ENCODE results near the gene FRMPD4. TPM values are rescaled to one million over a fixed set of nuclear protein-coding genes. Genes with fewer than 3 reads are reported as not detected.

The FRMPD4 gene
- polyA plus RNA-seq, 1 donor: 0.18 TPM

- no peak for DNase-seq
Measured at GRCh38 chrX:12301288-12301687, 163.0 kb downstream of the FRMPD4 start.

DNA sequence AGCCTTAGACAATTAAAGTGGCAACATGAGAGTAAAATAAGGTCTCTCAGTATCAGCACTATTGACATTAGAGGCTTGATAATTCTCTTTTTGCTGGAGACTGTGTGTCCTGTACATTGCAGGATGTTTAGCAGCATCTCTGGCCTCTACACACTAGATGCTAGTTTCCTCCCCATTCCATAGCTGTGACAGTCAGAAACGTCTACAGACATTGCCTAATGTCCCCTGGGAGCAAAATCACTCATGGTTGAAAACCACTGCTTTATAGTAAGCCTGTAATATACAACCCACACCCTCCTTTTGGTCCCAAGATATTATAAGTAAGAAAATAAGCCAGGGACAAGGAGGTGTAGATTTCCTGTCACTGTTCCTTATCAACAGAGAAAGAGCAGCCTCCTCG, 166.0 kb downstream of the FRMPD4 start:
- no peak for DNase-seq

DNA sequence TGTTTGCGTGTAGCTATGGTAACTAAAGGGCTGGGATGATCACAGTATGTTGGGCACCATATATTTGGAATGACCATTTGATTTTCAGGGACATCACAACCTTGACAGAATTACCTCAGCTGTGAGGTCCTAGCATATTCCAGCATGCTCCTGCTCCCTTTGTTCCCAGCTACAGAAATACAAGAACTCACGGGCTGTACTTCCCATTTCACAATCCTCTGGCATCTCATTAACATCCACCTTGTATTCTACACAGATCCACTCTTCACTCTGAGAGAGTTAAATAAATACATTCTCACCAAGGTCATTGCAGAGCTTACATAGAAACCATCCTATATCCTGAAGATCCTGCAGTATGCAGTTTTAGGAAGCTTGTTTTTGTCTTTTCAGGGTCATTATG, 169.7 kb downstream of the FRMPD4 start:
- no peak for DNase-seq

- DNase-seq: no peak
Measured at GRCh38 chrX:12308420-12308819, 170.1 kb downstream of the FRMPD4 start.

DNA sequence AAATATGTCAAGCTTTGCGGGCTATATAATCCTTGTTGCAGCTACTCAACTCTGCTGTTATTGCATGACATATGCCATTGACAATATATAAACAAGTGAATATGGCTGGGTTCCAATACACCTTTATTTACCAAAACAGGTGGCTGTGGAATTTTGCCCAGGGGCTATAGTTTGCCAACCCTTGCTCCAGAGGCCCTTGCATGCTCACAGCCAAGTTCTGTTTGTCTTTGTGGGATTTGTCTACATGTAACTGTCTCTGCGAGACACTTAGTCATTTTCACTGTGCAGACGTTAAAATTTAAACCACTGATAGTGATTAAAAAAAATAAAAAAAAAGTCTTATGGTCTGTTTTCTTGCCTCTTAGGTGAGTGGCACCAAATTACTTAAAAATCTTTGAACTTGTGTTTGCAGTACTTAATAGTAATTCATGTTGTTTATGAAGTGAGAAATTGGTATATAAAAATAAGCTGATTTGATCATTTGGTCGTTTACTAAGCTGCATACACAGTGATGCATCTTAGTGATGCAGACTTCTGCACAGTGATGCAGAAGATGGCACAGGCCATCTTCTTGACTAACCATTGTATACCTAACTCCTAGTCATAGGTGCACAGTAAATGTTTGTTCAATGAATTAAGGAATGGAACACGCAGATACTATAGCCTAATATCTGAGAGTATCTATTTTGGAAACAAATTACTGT, 170.9 kb downstream of the FRMPD4 start:
- DNase-seq: no peak

DNA sequence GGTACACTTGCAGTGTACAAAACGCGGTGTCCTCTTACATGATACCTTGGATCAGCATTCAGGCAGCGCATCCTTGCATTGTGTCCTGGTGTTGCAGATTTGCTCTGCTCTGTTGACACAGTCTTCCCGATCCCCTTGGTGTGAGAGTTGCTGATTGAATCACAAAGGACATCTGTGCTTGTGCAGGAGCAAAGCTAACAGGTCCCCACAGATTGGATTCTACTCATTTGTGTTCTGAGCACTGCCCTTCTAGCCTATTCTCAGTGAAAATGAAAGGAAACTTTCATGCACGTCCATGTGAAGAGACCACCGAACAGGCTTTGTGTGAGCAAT, 171.4 kb downstream of the FRMPD4 start:
- no peak for DNase-seq

GRCh38 chrX:12314651-12315050, 176.4 kb downstream of the FRMPD4 start:
- DNase-seq: no peak

DNA sequence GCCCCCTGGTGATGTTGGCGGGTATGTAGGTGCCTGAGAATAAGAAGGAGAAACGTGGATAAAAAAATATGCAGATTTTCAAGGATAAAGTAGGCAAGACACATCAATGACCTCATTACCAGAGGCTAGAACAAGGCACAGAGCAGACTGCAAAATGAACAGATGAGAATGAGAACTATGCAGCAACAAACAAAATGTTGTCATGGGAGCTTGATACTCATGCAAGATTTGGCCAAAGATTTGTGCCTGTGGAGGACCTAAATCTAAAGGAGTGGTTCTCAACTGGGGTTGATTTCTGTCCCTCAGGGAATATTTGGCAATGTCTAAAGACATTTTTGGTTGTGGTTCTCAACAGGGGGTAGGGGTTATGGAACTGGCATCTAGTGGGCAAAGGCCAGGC, 177.3 kb downstream of the FRMPD4 start:
- no peak for DNase-seq

- no peak for DNase-seq
Measured at GRCh38 chrX:12319003-12319519, 180.8 kb downstream of the FRMPD4 start.

DNA sequence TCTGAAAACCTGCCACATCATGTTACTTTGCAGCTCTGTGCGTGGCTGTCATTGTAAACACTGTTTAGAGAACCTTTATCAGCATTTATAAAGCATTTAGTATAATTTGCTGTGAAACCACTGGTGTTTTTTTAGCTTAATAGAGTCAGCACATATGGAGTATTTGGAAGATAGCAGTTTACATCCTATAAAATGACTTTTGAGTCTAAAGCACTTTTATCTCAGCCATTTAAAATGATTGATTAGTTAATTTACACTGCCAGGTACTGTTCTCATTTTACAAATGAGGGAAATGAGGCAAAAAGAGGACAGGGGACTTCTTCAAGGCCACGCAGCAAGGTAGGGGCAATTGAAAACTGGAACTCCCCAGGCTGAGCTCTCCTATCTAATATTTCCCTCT, 181.7 kb downstream of the FRMPD4 start:
- no peak for DNase-seq

DNA sequence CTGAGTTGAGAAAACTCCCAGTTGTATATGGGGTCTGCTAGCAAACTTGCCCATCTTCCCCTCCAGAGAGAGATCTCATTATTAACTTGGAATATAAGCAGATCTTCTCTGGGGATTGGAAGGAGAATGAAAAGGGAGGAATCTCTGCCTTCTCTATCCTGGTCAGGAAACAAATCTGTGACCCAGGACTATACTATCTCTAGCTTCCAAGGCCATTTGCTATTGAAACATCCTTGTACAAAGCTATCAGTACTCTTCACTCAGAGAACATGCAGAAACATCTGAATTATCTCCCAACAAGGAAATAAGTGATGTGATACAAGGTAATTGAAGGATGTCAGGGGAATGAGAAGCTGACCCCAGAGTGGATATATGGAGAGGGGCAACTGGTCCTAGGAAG, 183.8 kb downstream of the FRMPD4 start:
- DNase-seq: no peak

DNA sequence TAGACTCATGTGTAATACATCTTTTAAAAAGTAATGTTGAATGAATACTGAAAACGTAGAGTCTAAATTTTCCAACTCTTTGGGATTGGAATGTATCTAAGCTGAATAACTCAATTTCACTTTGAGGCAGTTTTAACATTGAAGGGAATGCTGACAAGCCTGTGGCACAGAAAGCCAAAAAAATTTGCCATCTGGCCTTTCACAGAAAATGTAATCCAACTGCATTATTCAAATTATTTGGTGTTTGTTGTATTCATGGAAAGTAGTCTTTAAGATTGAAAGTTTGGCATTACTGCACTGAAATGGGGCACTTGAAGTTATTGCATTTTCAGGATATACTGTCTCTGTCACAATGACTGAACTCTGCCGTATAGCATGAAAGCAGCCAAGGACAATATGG, 186.9 kb downstream of the FRMPD4 start:
- DNase-seq: no peak

DNA sequence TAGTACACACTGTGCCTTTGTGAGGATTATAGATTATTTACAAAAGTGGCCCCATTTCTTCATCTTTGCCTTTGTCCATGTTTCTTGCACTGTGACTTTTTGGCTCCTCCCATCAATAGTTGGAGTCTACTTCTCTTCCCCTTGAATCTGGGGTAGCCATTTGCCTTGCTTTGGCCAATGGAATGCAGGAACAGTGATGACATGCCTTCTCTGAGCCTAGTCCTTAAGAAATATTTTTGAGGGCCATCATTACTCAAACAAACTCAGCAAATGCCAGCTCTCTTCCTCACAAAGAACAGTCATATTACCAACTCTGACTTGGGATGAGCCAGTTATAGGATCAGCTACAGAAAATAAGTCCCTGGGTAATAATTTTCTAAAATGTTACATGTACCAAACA, 189.6 kb downstream of the FRMPD4 start:
- no peak for DNase-seq

GRCh38 chrX:12329476-12329875, 191.2 kb downstream of the FRMPD4 start:
- no peak for DNase-seq

DNA sequence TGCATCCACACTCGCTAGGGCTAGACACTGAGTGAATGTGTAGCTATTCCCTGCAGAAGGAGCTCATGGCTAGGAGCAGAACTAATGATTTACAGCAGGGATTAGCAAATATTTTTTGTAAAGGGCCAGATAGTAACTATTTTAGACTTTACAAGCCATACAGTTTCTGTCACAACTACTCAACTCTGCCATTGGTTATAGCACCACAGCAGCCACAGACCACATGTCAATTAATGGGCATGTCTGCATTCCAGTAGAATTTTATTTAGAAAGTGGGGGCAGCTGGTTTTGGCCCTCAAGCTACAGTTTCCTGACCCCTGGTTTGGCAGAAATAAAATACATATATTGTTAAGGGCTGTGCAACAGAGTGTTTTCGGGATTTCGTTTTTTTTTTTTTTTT, 192.6 kb downstream of the FRMPD4 start:
- DNase-seq: no peak

GRCh38 chrX:12332786-12333347, 194.6 kb downstream of the FRMPD4 start:
- no peak for DNase-seq

- DNase-seq: no peak
Measured at GRCh38 chrX:12339921-12340320, 201.6 kb downstream of the FRMPD4 start.

- no peak for DNase-seq
Measured at GRCh38 chrX:12344954-12345353, 206.7 kb downstream of the FRMPD4 start.

DNA sequence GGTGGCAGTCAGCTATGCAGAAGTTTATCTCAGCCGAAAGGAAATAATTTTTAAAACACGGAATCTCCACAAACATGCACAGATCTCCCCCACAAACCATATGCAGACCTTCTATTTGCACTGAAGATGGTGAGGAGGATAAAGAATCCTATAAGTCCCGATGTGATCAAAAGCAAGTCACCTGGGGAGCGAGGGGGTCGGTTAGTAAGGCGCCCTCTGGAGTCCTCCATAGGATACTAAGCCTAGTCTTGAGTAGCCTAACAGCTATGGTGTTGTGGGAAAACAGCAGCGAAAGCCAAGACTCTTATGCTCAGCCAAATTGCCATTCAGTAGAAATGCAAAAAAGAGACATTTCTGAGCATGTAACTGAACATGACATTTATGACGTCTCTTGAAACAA, 210.9 kb downstream of the FRMPD4 start:
- no peak for DNase-seq

DNA sequence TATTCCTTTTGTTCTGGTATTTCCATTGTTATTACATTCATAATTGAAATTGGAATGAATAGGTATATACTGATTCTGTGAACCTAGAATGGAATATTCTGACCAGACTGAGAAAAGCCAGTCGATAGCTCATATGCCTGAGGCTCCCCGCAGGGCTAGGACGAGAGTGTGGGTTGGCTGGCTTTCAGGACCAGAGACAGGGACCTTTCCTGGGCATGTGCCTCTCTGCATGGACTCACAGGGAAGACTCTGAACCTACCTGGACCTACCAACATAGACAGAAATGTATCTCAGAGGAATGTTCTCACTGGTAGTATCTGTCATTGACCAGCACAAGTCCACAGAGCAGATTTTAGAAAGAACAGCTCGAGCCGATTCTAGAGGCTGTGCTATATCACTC, 214.6 kb downstream of the FRMPD4 start:
- no peak for DNase-seq

DNA sequence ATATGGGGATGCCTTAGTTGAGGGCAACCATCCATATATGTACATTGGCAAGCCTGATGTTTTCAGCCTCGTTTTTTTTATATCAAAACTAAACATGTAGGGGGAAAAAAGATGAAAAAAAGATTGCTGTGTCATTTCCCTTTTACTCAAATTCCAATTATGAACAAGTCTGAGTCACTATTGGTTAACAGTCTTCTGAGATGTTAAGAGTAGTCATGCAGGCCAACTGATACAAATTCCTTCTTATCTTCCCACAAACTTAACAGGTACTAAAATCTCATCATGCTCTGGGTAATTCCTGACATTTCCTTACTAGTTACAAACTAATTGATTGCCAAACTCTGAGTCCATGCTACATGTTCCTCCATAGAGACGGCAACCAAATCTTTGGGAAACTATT, 222.1 kb downstream of the FRMPD4 start:
- DNase-seq: no peak

- no peak for DNase-seq
Measured at GRCh38 chrX:12360986-12361598, 222.8 kb downstream of the FRMPD4 start.

- DNase-seq: no peak
Measured at GRCh38 chrX:12363216-12363615, 224.9 kb downstream of the FRMPD4 start.

GRCh38 chrX:12366440-12366839, 228.2 kb downstream of the FRMPD4 start:
- no peak for DNase-seq
